Measurements from ENCODE around the gene SRSF3.
A peak's percentile ranks its signal among the peaks of the same experiment; 100 is the strongest.

The SRSF3 gene

GRCh38 chr6:36624461-36625157 is 30.4 kb downstream of the SRSF3 start:
- DNase-seq: no peak

GRCh38 chr6:36625158-36625919 is 31.2 kb downstream of the SRSF3 start:
- peak; percentile 14 for DNase-seq

GRCh38 chr6:36626636-36627035 is 32.5 kb downstream of the SRSF3 start:
- DNase-seq: no peak

- DNase-seq: no peak
Observed at GRCh38 chr6:36627141-36627540, 33.0 kb downstream of the SRSF3 start.

- no peak for DNase-seq
Observed at GRCh38 chr6:36627801-36628246, 33.7 kb downstream of the SRSF3 start.

GRCh38 chr6:36629784-36630183 is 35.6 kb downstream of the SRSF3 start:
- DNase-seq: no peak

- no peak for DNase-seq
Observed at GRCh38 chr6:36631326-36632011, 37.3 kb downstream of the SRSF3 start.

GRCh38 chr6:36633370-36633769 is 39.2 kb downstream of the SRSF3 start:
- no peak for DNase-seq

- peak; percentile 67 for DNase-seq
Observed at GRCh38 chr6:36633915-36634314, 39.8 kb downstream of the SRSF3 start.

- DNase-seq: no peak
Observed at GRCh38 chr6:36634317-36635108, 40.4 kb downstream of the SRSF3 start.

- no peak for DNase-seq
Observed at GRCh38 chr6:36636283-36636682, 42.1 kb downstream of the SRSF3 start.

- no peak for DNase-seq
Observed at GRCh38 chr6:36636687-36637418, 42.7 kb downstream of the SRSF3 start.

- DNase-seq: no peak
Observed at GRCh38 chr6:36638579-36638978, 44.4 kb downstream of the SRSF3 start.

- DNase-seq: no peak
Observed at GRCh38 chr6:36639171-36639808, 45.1 kb downstream of the SRSF3 start.

- DNase-seq: no peak
Observed at GRCh38 chr6:36641543-36641942, 47.4 kb downstream of the SRSF3 start.

GRCh38 chr6:36642913-36643817 is 49.0 kb downstream of the SRSF3 start:
- DNase-seq: no peak

- DNase-seq: no peak
Observed at GRCh38 chr6:36643977-36644376, 49.8 kb downstream of the SRSF3 start.

GRCh38 chr6:36649086-36649485 is 54.9 kb downstream of the SRSF3 start:
- DNase-seq: no peak

- no peak for DNase-seq
Observed at GRCh38 chr6:36649701-36650484, 55.7 kb downstream of the SRSF3 start.

All from DMS153 (cell line).